ENCODE results near the gene RLF.

- TF ChIP-seq CTCF (optimal IDR thresholded peaks at IDR 0.05 in 1 of 3, IDR thresholded peaks at IDR 0.05 in 1 of 3, conservative IDR thresholded peaks at IDR 0.05 in 1 of 3; ENCODE audit: extremely low read depth in 1 of 3, insufficient read depth in 2 of 3, low read length in 3 of 3) (no peak), EZH2 (IDR thresholded peaks at IDR 0.05; ENCODE audit: low read length) (no peak)
Observed at GRCh38 chr1:40151457-40152079, 9.6 kb upstream of the RLF start.
